Heart left ventricle (tissue), 16 donors: ENCODE measurements around the gene ZSWIM8. TPM values are rescaled to one million over a fixed set of nuclear protein-coding genes. Genes with fewer than 3 reads are reported as not detected.

ENCODE experiments used
- ATAC-seq, 4 donors: fragments of 200-7000 bp; cut with Tn5 transposase; one replicate each; pipeline ENCODE4 v1.9.1; 2020 to 2022; ENCODE audit warnings: moderate library complexity in 4 of 4, mild to moderate bottlenecking in 3 of 4, moderate number of reproducible peaks in 1 of 4
- DNase-seq, 5 donors: peaks; one replicate each; pipeline ENCODE4 v3.0.0-alpha.2; 2020
- H3K27ac ChIP-seq, 12 donors: fragments of 200-600 bp; sonication (generic) in 4 of 12; one replicate each; pipeline versions ENCODE4 v1.5.0 to v1.8.0; 2016 to 2022; ENCODE audit warnings: mild to moderate bottlenecking in 2 of 12
- H3K27me3 ChIP-seq, 9 donors: fragments of 200-600 bp; sonication (generic) in 2 of 9; one replicate each; pipeline versions ENCODE4 v1.5.1 to v1.8.0; 2016 to 2022; ENCODE audit warnings: mild to moderate bottlenecking in 3 of 9
- H3K36me3 ChIP-seq, 9 donors: fragments of 200-600 bp; sonication (generic) in 2 of 9; one replicate each; pipeline versions ENCODE4 v1.5.0 to v1.8.0; 2018 to 2022; ENCODE audit warnings: mild to moderate bottlenecking in 2 of 9
- H3K4me1 ChIP-seq, 12 donors: fragments of 200-600 bp; sonication (generic) in 4 of 12; one replicate each; pipeline versions ENCODE4 v1.5.0 to v1.8.0; 2016 to 2022; ENCODE audit warnings: mild to moderate bottlenecking in 3 of 12
- H3K4me3 ChIP-seq, 12 donors: fragments of 200-600 bp; sonication (generic) in 4 of 12; one replicate each; pipeline versions ENCODE4 v1.5.0 to v1.8.0; 2017 to 2022; ENCODE audit warnings: mild to moderate bottlenecking in 9 of 12, moderate library complexity in 4 of 12
- H3K9me3 ChIP-seq, 12 donors: fragments of 200-600 bp; sonication (generic) in 4 of 12; one replicate each; pipeline versions ENCODE4 v1.5.0 to v1.8.0; 2016 to 2022; ENCODE audit warnings: mild to moderate bottlenecking in 1 of 12
- POLR2A ChIP-seq, 2 donors: fragments of 450-650 bp; IDR thresholded peaks; one replicate each; pipeline ENCODE4 v1.6.1; 2017; ENCODE audit warnings: antibody characterized with exemption in 2 of 2, mild to moderate bottlenecking in 2 of 2, moderate library complexity in 2 of 2
- WGBS, 4 donors: extraction: QIAGEN DNeasy Blood & Tissue Kit in 2 of 4; methylation state at CpG; one replicate each; pipeline versions ENCODE4 v1.1.5 to v1.1.7; 2013 to 2018; 5-methylcytosine and 5-hydroxymethylcytosine counted together
- intact Hi-C, 10 donors: fragments of 100-400 bp; cut with DNase I; formaldehyde crosslinking; loops; one replicate each; pipeline versions ENCODE4 v1.11.1 to v1.14.2; 2022
- polyA plus RNA-seq, 2 donors: library from polyadenylated mRNA; stranded (reverse); fragments of 200-250 nt; gene quantifications; one replicate each; pipeline ENCODE4 v1.2.3, GENCODE V29; 2013
- total RNA-seq, 9 donors: library from RNA; depleted of rRNA in 2 of 9; stranded (reverse); fragments of >200 nt in 2 of 9; fragmentation: NEBNext Ultra II Directional in 3 of 9; extraction: Animal tissue kit (Norgen Biotek cat#: 25700) in 3 of 9; gene quantifications; one replicate each; pipeline versions ENCODE4 v1.1.0 to v1.2.4, GENCODE V29; 2016 to 2023
- TF ChIP-seq, protein P1 (sequence below), 12 donors: fragments of 200-600 bp; sonication (generic) in 4 of 12; IDR thresholded peaks; one replicate each; pipeline versions ENCODE4 v1.5.0 to v1.8.0; 2018 to 2022; ENCODE audit warnings: antibody characterized with exemption in 12 of 12, mild to moderate bottlenecking in 5 of 12
- donor health status: ischemic (EF 13 %, LVEDD 7.1; RV severe dilation, severe dysfunction).
- donor health status: healthy with polysubstance abuse.
- donor health status: DM: no; HTN: yes; CAD: no.
- donor health status: DM: no; HTN: no; CAD: no.
- donor health status: ischemic (EF 25% LVEDD 6.9; RV normal size, moderate dysfunction).
- donor health status: ischemic (EF 25% LVEDD 5.7; RV mildly dilated, moderate dysfunction).
- donor health status: healthy.
- donor health status: DM: yes; HTN: yes; CAD: no.
- donor health status: ischemic (EF 35%, LVEDD 5.7; RV mildly dilated, moderate dysfunction).
- donor health status: nonischemic (EF 11% LVEDD 7.7; RV severe dilation, severe dysfunction).
- donor health status: DM: yes; HTN: yes; CAD: no.
- donor health status: PGD.
- donor health status: ischemic (EF 29% LVEDD 5.4; RV normal size, mild dysfunction).
- donor health status: nonischemic (EF 23%, LVEDD 6.1; RV moderate dilation, normal function).

ZSWIM8 gene
- total and polyA plus RNA-seq, 11 donors = 37.6 to 69.7 (median 58.0) TPM

GRCh38 chr10:73800560-73801252 lies 15.3 kb downstream of the ZSWIM8 start:
- TF ChIP-seq POLR2A (IDR thresholded peaks at IDR 0.05) = no peak
- TF ChIP-seq, protein P1, sequence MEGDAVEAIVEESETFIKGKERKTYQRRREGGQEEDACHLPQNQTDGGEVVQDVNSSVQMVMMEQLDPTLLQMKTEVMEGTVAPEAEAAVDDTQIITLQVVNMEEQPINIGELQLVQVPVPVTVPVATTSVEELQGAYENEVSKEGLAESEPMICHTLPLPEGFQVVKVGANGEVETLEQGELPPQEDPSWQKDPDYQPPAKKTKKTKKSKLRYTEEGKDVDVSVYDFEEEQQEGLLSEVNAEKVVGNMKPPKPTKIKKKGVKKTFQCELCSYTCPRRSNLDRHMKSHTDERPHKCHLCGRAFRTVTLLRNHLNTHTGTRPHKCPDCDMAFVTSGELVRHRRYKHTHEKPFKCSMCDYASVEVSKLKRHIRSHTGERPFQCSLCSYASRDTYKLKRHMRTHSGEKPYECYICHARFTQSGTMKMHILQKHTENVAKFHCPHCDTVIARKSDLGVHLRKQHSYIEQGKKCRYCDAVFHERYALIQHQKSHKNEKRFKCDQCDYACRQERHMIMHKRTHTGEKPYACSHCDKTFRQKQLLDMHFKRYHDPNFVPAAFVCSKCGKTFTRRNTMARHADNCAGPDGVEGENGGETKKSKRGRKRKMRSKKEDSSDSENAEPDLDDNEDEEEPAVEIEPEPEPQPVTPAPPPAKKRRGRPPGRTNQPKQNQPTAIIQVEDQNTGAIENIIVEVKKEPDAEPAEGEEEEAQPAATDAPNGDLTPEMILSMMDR (IDR thresholded peaks at IDR 0.05) = no peak
- Histone ChIP-seq H3K9me3 (no peaks in the 10 kb centered on the region), H3K27ac (no peak overlapping the region), H3K36me3 (peaks cover 3 to 100% (median 97%) of the 10 kb centered on the region in 9 donors), H3K27me3 (no peaks in the 10 kb centered on the region), H3K4me3 (no peak overlapping the region), H3K4me1 (peaks cover 0 to 7% (median 0%) of the 10 kb centered on the region in 12 donors)
- DNase-seq = no peak
- 79 to 81% (median 80%) methylated on average over 17 to 20 of the region's 20 CpGs for WGBS, 4 donors
- ATAC-seq = peak in 2 of 4 donors; percentile 4 to 8
- intact Hi-C loops = no loop called here

GRCh38 chr10:73801253-73801590 lies 15.8 kb downstream of the ZSWIM8 start:
- peak in 1 of 4 donors; percentile 3 for ATAC-seq
- intact Hi-C loops = no loop called here
- TF ChIP-seq, protein P1 (IDR thresholded peaks at IDR 0.05) = no peak
- no peak for TF ChIP-seq POLR2A (IDR thresholded peaks at IDR 0.05)
- no peak overlapping the region for H3K27ac ChIP-seq
- no peak overlapping the region for H3K4me3 ChIP-seq
- H3K4me1 ChIP-seq = peaks cover 0 to 12% (median 0%) of the 10 kb centered on the region in 12 donors
- peaks cover 3 to 100% (median 97%) of the 10 kb centered on the region in 9 donors for H3K36me3 ChIP-seq
- 92 to 94% (median 94%) methylated on average over 12 to 13 of the region's 13 CpGs for WGBS, 4 donors
- no peaks in the 10 kb centered on the region for H3K27me3 ChIP-seq
- H3K9me3 ChIP-seq = no peaks in the 10 kb centered on the region
- DNase-seq = no peak

GRCh38 chr10:73802276-73802991 lies 17.0 kb downstream of the ZSWIM8 start:
- ATAC-seq (no peak), DNase-seq (no peak)
- Histone ChIP-seq H3K27me3 (no peaks in the 10 kb centered on the region), H3K36me3 (peaks cover 3 to 100% (median 97%) of the 10 kb centered on the region in 9 donors), H3K4me3 (no peak overlapping the region), H3K27ac (no peak overlapping the region), H3K4me1 (peaks cover 0 to 24% (median 3%) of the 10 kb centered on the region in 12 donors), H3K9me3 (no peaks in the 10 kb centered on the region)
- 83 to 86% (median 85%) methylated on average over 11 of the region's 11 CpGs for WGBS, 4 donors
- no peak for TF ChIP-seq POLR2A (IDR thresholded peaks at IDR 0.05)
- TF ChIP-seq, protein P1 (IDR thresholded peaks at IDR 0.05) = no peak
- intact Hi-C loops = no loop called here

GRCh38 chr10:73803680-73804286 lies 18.4 kb downstream of the ZSWIM8 start:
- H3K27me3 ChIP-seq = no peaks in the 10 kb centered on the region
- H3K27ac ChIP-seq = peak overlapping the region in 1 of 12 donors; percentile 62
- intact Hi-C loops = no loop called here
- no peak for ATAC-seq
- peaks cover 3 to 100% (median 96%) of the 10 kb centered on the region in 9 donors for H3K36me3 ChIP-seq
- H3K4me3 ChIP-seq = no peak overlapping the region
- TF ChIP-seq, protein P1 (IDR thresholded peaks at IDR 0.05) = no peak
- TF ChIP-seq POLR2A (IDR thresholded peaks at IDR 0.05) = no peak
- no peaks in the 10 kb centered on the region for H3K9me3 ChIP-seq
- no peak for DNase-seq
- H3K4me1 ChIP-seq = peaks cover 0 to 35% (median 3%) of the 10 kb centered on the region in 12 donors
